OCI-LY3 (cell line): ENCODE results near the gene TLE3.

Experiments
- H2AFZ ChIP-seq: fragments of 200-600, 300-600 bp; shearing (Covaris generic); 2 replicates; pipeline ENCODE4 v1.6.0; 2014; ENCODE audit warnings: antibody characterized with exemption, low read depth, low read length
- H3K27ac ChIP-seq: fragments of 200-600, 300-600 bp; sonication (generic); 2 replicates; pipeline ENCODE4 v1.5.1; 2014; ENCODE audit warnings: mild to moderate bottlenecking, low read length, moderate library complexity, mixed read lengths
- H3K27me3 ChIP-seq: fragments of 200-600, 300-600 bp; sonication (generic); 2 replicates; pipeline ENCODE4 v1.6.1; 2014; ENCODE audit warnings: low read depth, low read length, mixed read lengths
- H3K36me3 ChIP-seq: fragments of 200-600, 300-600 bp; sonication (generic); replicated peaks from 2 replicates; pipeline ENCODE3; 2014; ENCODE audit warnings: low read depth, low read length, mixed read lengths
- H3K4me1 ChIP-seq: fragments of 300-600, 200-600 bp; sonication (generic); 2 replicates; pipeline ENCODE4 v1.6.1; 2014; ENCODE audit warnings: low read length, mixed read lengths
- H3K4me2 ChIP-seq: fragments of 200-600, 300-600 bp; sonication (generic); 2 replicates; pipeline ENCODE4 v1.6.1; 2014; ENCODE audit warnings: low read length, mixed read lengths
- H3K4me3 ChIP-seq: fragments of 300-600, 200-600 bp; sonication (generic); 2 replicates; pipeline ENCODE4 v1.5.1; 2014; ENCODE audit warnings: antibody characterized with exemption, mild to moderate bottlenecking, low read length, moderate library complexity
- H3K79me2 ChIP-seq: fragments of 300-600, 200-600 bp; shearing (Covaris generic); 2 replicates; pipeline ENCODE4 v1.6.1; 2014; ENCODE audit warnings: mild to moderate bottlenecking, low read length, mixed read lengths
- H3K9ac ChIP-seq: fragments of 300-600, 200-600 bp; shearing (Covaris generic); 2 replicates; pipeline ENCODE4 v1.6.0; 2014; ENCODE audit warnings: mild to moderate bottlenecking, low read length, moderate library complexity
- H3K9me3 ChIP-seq: fragments of 200-600, 300-600 bp; shearing (Covaris generic); 2 replicates; pipeline ENCODE4 v1.6.1; 2014; ENCODE audit warnings: low read length, mixed read lengths; ENCODE audit not compliant: insufficient read depth
- H4K20me1 ChIP-seq: fragments of 200-600, 300-600 bp; sonication (generic); 2 replicates; pipeline ENCODE4 v1.6.1; 2016; ENCODE audit warnings: low read length, mixed read lengths; ENCODE audit not compliant: insufficient read depth
- CTCF ChIP-seq: fragments of 200-600, 300-600 bp; sonication (generic); IDR thresholded peaks from 2 replicates; pipeline ENCODE4 v1.5.1; 2014; ENCODE audit warnings: antibody characterized with exemption, low read length, low read depth
- EZH2phosphoT487 ChIP-seq: fragments of 200-600 bp; shearing (Covaris generic); IDR thresholded peaks from 2 replicates; pipeline ENCODE4 v1.6.1; 2018; ENCODE audit warnings: antibody characterized with exemption, mixed run types, low read depth

The TLE3 gene

GRCh38 chr15:70027518-70027917 lies 70.2 kb downstream of the TLE3 start:
- Histone ChIP-seq H3K4me1 (peaks cover 17% of the 10 kb centered on the region), H3K79me2 (no peaks in the 10 kb centered on the region), H4K20me1 (no peaks in the 10 kb centered on the region), H3K9ac (no peak overlapping the region), H3K9me3 (peaks cover 2% of the 10 kb centered on the region), H3K36me3 (no peaks in the 10 kb centered on the region), H3K4me3 (no peak overlapping the region), H3K27me3 (peaks cover 2% of the 10 kb centered on the region; the same call in 1 of the 2 replicates), H3K4me2 (no peak overlapping the region), H2AFZ (no peak overlapping the region), H3K27ac (no peak overlapping the region)
- TF ChIP-seq EZH2phosphoT487 (no peak), CTCF (no peak)

- H3K4me2 ChIP-seq, result no peak overlapping the region
- H3K4me1 ChIP-seq, result peaks cover 17% of the 10 kb centered on the region
- peaks cover 7% of the 10 kb centered on the region for H3K9me3 ChIP-seq
- no peak overlapping the region for H3K27ac ChIP-seq
- no peaks in the 10 kb centered on the region for H3K79me2 ChIP-seq
- peaks cover 2% of the 10 kb centered on the region for H3K36me3 ChIP-seq
- H3K27me3 ChIP-seq, result peaks cover 4% of the 10 kb centered on the region; the same call in 1 of the 2 replicates
- no peak overlapping the region for H3K9ac ChIP-seq
- H3K4me3 ChIP-seq, result no peak overlapping the region
- no peaks in the 10 kb centered on the region for H4K20me1 ChIP-seq
- H2AFZ ChIP-seq, result no peak overlapping the region
- TF ChIP-seq CTCF (no peak), EZH2phosphoT487 (no peak)
These were observed 70.7 kb downstream of the TLE3 start for GRCh38 chr15:70026991-70027390.

- Histone ChIP-seq H3K27me3 (peaks cover 4% of the 10 kb centered on the region; the same call in 1 of the 2 replicates), H3K9ac (no peak overlapping the region), H4K20me1 (no peaks in the 10 kb centered on the region), H3K9me3 (peaks cover 8% of the 10 kb centered on the region), H3K36me3 (peaks cover 2% of the 10 kb centered on the region), H3K4me3 (no peak overlapping the region), H3K4me1 (peaks cover 17% of the 10 kb centered on the region), H3K79me2 (no peaks in the 10 kb centered on the region), H3K27ac (no peak overlapping the region), H2AFZ (no peak overlapping the region), H3K4me2 (no peak overlapping the region)
- TF ChIP-seq CTCF, result no peak
- TF ChIP-seq EZH2phosphoT487, result no peak
These were observed 72.1 kb downstream of the TLE3 start for GRCh38 chr15:70025413-70026296.

DNA sequence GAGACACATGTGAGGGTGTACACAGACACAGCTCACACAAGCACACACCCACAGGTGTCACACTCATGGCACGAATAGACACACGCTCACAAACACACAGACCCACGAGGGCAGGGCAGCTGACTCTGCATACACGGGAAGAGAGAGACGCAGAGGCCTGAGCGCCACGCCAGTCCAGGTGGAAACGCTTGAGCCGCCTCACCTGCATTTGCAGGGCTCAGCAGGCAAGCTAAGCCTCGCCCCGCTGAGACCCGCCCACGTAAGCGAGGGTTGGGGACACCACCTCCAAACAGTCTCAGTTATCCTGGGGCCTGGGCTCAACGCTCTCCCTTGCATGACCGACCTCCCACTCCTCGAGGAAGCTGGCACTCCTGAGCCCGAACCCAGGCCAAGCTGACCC lies 73.2 kb downstream of the TLE3 start:
- H3K4me3 ChIP-seq, result no peak overlapping the region
- H2AFZ ChIP-seq, result no peak overlapping the region
- no peaks in the 10 kb centered on the region for H3K79me2 ChIP-seq
- peaks cover 2% of the 10 kb centered on the region for H3K36me3 ChIP-seq
- no peak overlapping the region for H3K27ac ChIP-seq
- peaks cover 4% of the 10 kb centered on the region; the same call in 1 of the 2 replicates for H3K27me3 ChIP-seq
- H3K4me1 ChIP-seq, result peaks cover 26% of the 10 kb centered on the region
- H3K4me2 ChIP-seq, result no peak overlapping the region
- H3K9ac ChIP-seq, result no peak overlapping the region
- TF ChIP-seq EZH2phosphoT487 (no peak), CTCF (no peak)
- peaks cover 8% of the 10 kb centered on the region for H3K9me3 ChIP-seq
- H4K20me1 ChIP-seq, result no peaks in the 10 kb centered on the region
